IMR-90 (cell line): ENCODE measurements around the gene TWIST2. TPM values are rescaled to one million over a fixed set of nuclear protein-coding genes. Genes with fewer than 3 reads are reported as not detected.

Experiments
- ATAC-seq: fragments of 200-7000 bp; cut with Tn5 transposase; 2 replicates; pipeline ENCODE4 v1.9.1; 2020; ENCODE audit warnings: low read depth, mild to moderate bottlenecking, moderate library complexity
- BruUV-seq: library from RNA; stranded (reverse); fragments of 400-500 nt; replicated peaks from 2 replicates; lab custom pipeline; 2021; lab: Mats Ljungman, UMichigan
- CTCF ChIA-PET: fragments of 300-600 bp; formaldehyde crosslinking; extraction: SDS; loops from one replicate; lab custom pipeline; 2021; ENCODE audit warnings: antibody characterized with exemption; lab: Yijun Ruan, JAX
- POLR2A ChIA-PET: fragments of 300-600 bp; sonication (Branson Sonifier 250); formaldehyde crosslinking; loops from one replicate; lab custom pipeline; 2022; ENCODE audit warnings: antibody characterized with exemption; ENCODE audit not compliant: unreplicated experiment; lab: Charles Lee
- DNase-seq: peaks from one replicate; pipeline ENCODE4 v3.0.0; 2013
- H2AFZ ChIP-seq: replicated peaks from 2 replicates; pipeline ENCODE3; 2013; ENCODE audit warnings: low read length, mild to moderate bottlenecking; ENCODE audit not compliant: poor library complexity
- H2AK5ac ChIP-seq: 2 replicates; pipeline ENCODE4 v1.6.1; 2013; ENCODE audit warnings: low read depth, low read length, inconsistent platforms
- H2AK9ac ChIP-seq: replicated peaks from 2 replicates; pipeline ENCODE3; 2013; ENCODE audit warnings: mild to moderate bottlenecking, low read depth, low read length, moderate library complexity; ENCODE audit not compliant: poor library complexity
- H2BK120ac ChIP-seq: 2 replicates; pipeline ENCODE4 v1.6.1; 2013; ENCODE audit warnings: low read depth, low read length, inconsistent platforms
- H2BK15ac ChIP-seq: 3 replicates; pipeline ENCODE4 v1.6.1; 2013; ENCODE audit warnings: low read depth, low read length, inconsistent platforms
- H2BK20ac ChIP-seq: 2 replicates; pipeline ENCODE4 v1.6.1; 2013; ENCODE audit warnings: low read depth, mild to moderate bottlenecking, inconsistent platforms, low read length, moderate library complexity
- H2BK5ac ChIP-seq: 2 replicates; pipeline ENCODE4 v1.6.1; 2013; ENCODE audit warnings: mild to moderate bottlenecking, low read depth, low read length, inconsistent platforms; ENCODE audit not compliant: poor library complexity, severe bottlenecking
- H3K14ac ChIP-seq: replicated peaks from 2 replicates; pipeline ENCODE4 v1.6.1; 2013; ENCODE audit warnings: low read depth, low read length, inconsistent platforms
- H3K18ac ChIP-seq: 2 replicates; pipeline ENCODE4 v1.6.1; 2013; ENCODE audit warnings: low read depth, low read length, control low read depth
- H3K23ac ChIP-seq: 2 replicates; pipeline ENCODE4 v1.6.1; 2013; ENCODE audit warnings: low read depth, low read length, inconsistent platforms
- H3K27ac ChIP-seq: 2 replicates; pipeline ENCODE4 v1.5.1; 2013; ENCODE audit warnings: mild to moderate bottlenecking, control low read depth, low read length; ENCODE audit not compliant: insufficient read depth
- H3K27me3 ChIP-seq: 2 replicates; pipeline ENCODE4 v1.6.1; 2013; ENCODE audit warnings: low read length; ENCODE audit not compliant: control insufficient read depth, insufficient read depth
- H3K36me3 ChIP-seq: 2 replicates; pipeline ENCODE4 v1.6.1; 2013; ENCODE audit warnings: low read length, mixed read lengths; ENCODE audit not compliant: control insufficient read depth, insufficient read depth
- H3K4ac ChIP-seq: 2 replicates; pipeline ENCODE4 v1.6.1; 2013; ENCODE audit warnings: low read depth, low read length, inconsistent platforms
- H3K4me1 ChIP-seq: 2 replicates; pipeline ENCODE4 v1.6.1; 2013; ENCODE audit warnings: low read length, mixed read lengths; ENCODE audit not compliant: control insufficient read depth, insufficient read depth
- H3K4me2 ChIP-seq: 2 replicates; pipeline ENCODE4 v1.6.1; 2013; ENCODE audit warnings: low read depth, mild to moderate bottlenecking, control low read depth, low read length, moderate library complexity
- H3K4me3 ChIP-seq: 2 replicates; pipeline ENCODE4 v1.5.1; 2013; ENCODE audit warnings: low read depth, mild to moderate bottlenecking, control low read depth, low read length, moderate library complexity; ENCODE audit not compliant: insufficient read depth
- H3K56ac ChIP-seq: 2 replicates; pipeline ENCODE4 v1.6.1; 2013; ENCODE audit warnings: low read length, inconsistent platforms; ENCODE audit not compliant: insufficient read depth; ENCODE audit errors: extremely low read depth
- H3K79me1 ChIP-seq, 2 experiments: 2 replicates each; pipeline ENCODE4 v1.6.1; 2013; ENCODE audit warnings: low read length in 2 of 2, inconsistent platforms in 1 of 2, low read depth in 1 of 2
- H3K9ac ChIP-seq: 2 replicates; pipeline ENCODE4 v1.6.1; 2013; ENCODE audit warnings: low read depth, low read length, control low read depth
- H3K9me1 ChIP-seq: 2 replicates; pipeline ENCODE4 v1.6.1; 2013; ENCODE audit warnings: low read length, inconsistent platforms; ENCODE audit not compliant: insufficient read depth
- H3K9me3 ChIP-seq: 2 replicates; pipeline ENCODE4 v1.6.1; 2013; ENCODE audit warnings: low read length; ENCODE audit not compliant: control insufficient read depth, insufficient read depth
- H4K20me1 ChIP-seq: 2 replicates; pipeline ENCODE4 v1.6.1; 2013; ENCODE audit warnings: low read length, inconsistent platforms; ENCODE audit not compliant: insufficient read depth
- H4K5ac ChIP-seq: 2 replicates; pipeline ENCODE4 v1.6.1; 2013; ENCODE audit warnings: mild to moderate bottlenecking, low read depth, low read length, control low read depth
- H4K8ac ChIP-seq, 2 experiments: 2 replicates each; pipeline ENCODE4 v1.6.1; 2013; ENCODE audit warnings: low read depth in 2 of 2, low read length in 2 of 2, control low read depth in 1 of 2, inconsistent platforms in 1 of 2
- H4K91ac ChIP-seq: 2 replicates; pipeline ENCODE4 v1.6.1; 2013; ENCODE audit warnings: low read depth, low read length, inconsistent platforms; ENCODE audit not compliant: insufficient read depth
- CEBPB ChIP-seq: IDR thresholded peaks from 2 replicates; pipeline ENCODE4 v1.6.1; 2012; ENCODE audit warnings: low read depth, low read length, improper control_type of control experiment
- SMC3 ChIP-seq: fragments of 150-350 bp; IDR thresholded peaks from 2 replicates; pipeline ENCODE4 v1.6.1; 2016; ENCODE audit warnings: low read depth, mild to moderate bottlenecking, antibody characterized with exemption, low read length, moderate library complexity
- WGBS, 2 experiments: methylation state at CpG; one replicate each; pipeline versions ENCODE4 v1.1.5 to v1.1.7; 2013; ENCODE audit warnings: missing lambda C conversion rate in 2 of 2; ENCODE audit not compliant: insufficient read length in 1 of 2; ENCODE audit errors: extremely low coverage in 2 of 2; 5-methylcytosine and 5-hydroxymethylcytosine counted together
- dilution Hi-C: fragments of 300-500 bp; cut with HindIII; formaldehyde crosslinking; loops from one replicate; pipeline ENCODE4 v1.14.3; 2018; ENCODE audit warnings: low sequenced_read_pairs; ENCODE audit not compliant: unreplicated experiment
- in situ Hi-C: fragments of 300-500 bp; cut with MboI; formaldehyde crosslinking; loops from 3 replicates; pipeline ENCODE4 v1.14.3; 2019; ENCODE audit warnings: low sequenced_read_pairs, inconsistent platforms, mixed read lengths
- intact Hi-C: fragments of 100-400 bp; cut with micrococcal nuclease; formaldehyde crosslinking; loops from 2 replicates; pipeline ENCODE4 v1.10.0; 2022
- polyA plus RNA-seq, 3 experiments: library from polyadenylated mRNA; depleted of rRNA; stranded (reverse); fragments of >200 nt; gene quantifications; 2 replicates each; pipeline ENCODE4 v1.2.3, GENCODE V29; 2012; ENCODE audit warnings: low replicate concordance in 1 of 3
- total RNA-seq: library from RNA; depleted of rRNA; stranded (reverse); fragments of >200 nt; gene quantifications from 2 replicates; pipeline ENCODE4 v1.2.3, GENCODE V29; 2012

TWIST2 gene
- total and polyA plus RNA-seq, 2 of the 4 experiments (the other 2 are of a cell fraction), result 9.3 to 33.6 TPM

DNA sequence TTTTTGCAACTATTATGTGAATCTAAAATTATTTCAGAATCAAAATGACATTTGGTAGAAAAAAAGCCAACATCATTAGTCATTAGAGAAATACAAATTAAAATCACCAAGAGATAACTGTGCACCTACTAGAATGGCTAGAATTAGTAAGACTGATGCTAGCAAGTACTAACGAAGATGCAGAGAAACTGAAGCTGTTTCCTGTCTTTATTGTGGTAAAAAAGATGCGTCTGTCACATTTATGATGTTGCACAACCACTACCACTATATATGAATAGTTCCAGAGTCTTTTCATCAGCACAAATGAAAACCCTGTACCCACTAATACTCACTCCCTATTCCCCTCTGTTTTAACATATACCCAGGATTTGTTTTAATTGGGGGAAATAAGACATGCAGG lies 16.7 kb upstream of the TWIST2 start:
- H4K8ac ChIP-seq, result no peak overlapping the region
- H3K27ac ChIP-seq, result no peak overlapping the region
- no peaks in the 10 kb centered on the region for H3K36me3 ChIP-seq
- no peak overlapping the region for H3K56ac ChIP-seq
- H3K14ac ChIP-seq, result no peak overlapping the region
- no peak overlapping the region for H3K4me3 ChIP-seq
- TF ChIP-seq SMC3 (no peak), CEBPB (0 out of 2 replicates have a peak, but pooled peaks have one; percentile 23)
- no peak overlapping the region for H3K9ac ChIP-seq
- in situ Hi-C loops (no loop called here), dilution Hi-C loops (no loop called here), intact Hi-C loops (no loop called here)
- H4K5ac ChIP-seq, result no peak overlapping the region
- no peak overlapping the region for H2AFZ ChIP-seq
- H2BK5ac ChIP-seq, result no peak overlapping the region
- H3K4me1 ChIP-seq, result no peaks in the 10 kb centered on the region
- no peak overlapping the region for H2BK15ac ChIP-seq
- H3K9me1 ChIP-seq, result no peaks in the 10 kb centered on the region
- ChIA-PET CTCF (no interaction called here), POLR2A (no interaction called here)
- no peak overlapping the region for H2BK120ac ChIP-seq
- H3K27me3 ChIP-seq, result peaks cover 38% of the 10 kb centered on the region
- H4K91ac ChIP-seq, result no peak overlapping the region
- H3K18ac ChIP-seq, result no peak overlapping the region
- H3K9me3 ChIP-seq, result no peaks in the 10 kb centered on the region
- H3K23ac ChIP-seq, result no peak overlapping the region
- no peak overlapping the region for H2BK20ac ChIP-seq
- H2AK9ac ChIP-seq, result no peak overlapping the region
- H3K4me2 ChIP-seq, result no peak overlapping the region
- H3K79me1 ChIP-seq, result no peaks in the 10 kb centered on the region
- no peak for DNase-seq
- no peak for ATAC-seq
- H4K20me1 ChIP-seq, result no peaks in the 10 kb centered on the region
- WGBS, 2 experiments, result no CpG with 5 or more reads among the region's 2 CpGs
- no TSS peak for BruUV-seq
- H2AK5ac ChIP-seq, result no peak overlapping the region
- no peak overlapping the region for H3K4ac ChIP-seq
